EH (cell line): ENCODE data around the gene GMNC.
"Not testable (repeated sequence)": the region's sequence is repeated elsewhere in the genome, so short reads cannot be mapped to it uniquely, and the experiment has no call there.

Experiments
- DNase-seq: peaks from one replicate; pipeline ENCODE4 v3.0.0-alpha.2; 2015; ENCODE audit warnings: low read depth

The GMNC gene

GRCh38 chr3:190862209-190863118 is at the start of gene GMNC:
GMNC (minus strand) TSS chr3:190862694; CDS start chr3:190862615, 79 bp downstream.
- peak; percentile 59 for DNase-seq

- DNase-seq: no peak
These were observed 48.9 kb upstream of the GMNC start for GRCh38 chr3:190911382-190911781.

GRCh38 chr3:190909908-190910307 is 47.4 kb upstream of the GMNC start:
- DNase-seq: no peak

GRCh38 chr3:190903156-190903555 is 40.7 kb upstream of the GMNC start:
- DNase-seq: no peak

- DNase-seq: no peak
These were observed 39.8 kb upstream of the GMNC start for GRCh38 chr3:190902292-190902691.

GRCh38 chr3:190892395-190892902 is 30.0 kb upstream of the GMNC start:
- DNase-seq: no peak

GRCh38 chr3:190886945-190887344 is 24.5 kb upstream of the GMNC start:
- no peak for DNase-seq

- DNase-seq: peak; percentile 66
These were observed 21.7 kb upstream of the GMNC start for GRCh38 chr3:190883973-190884832.

- no peak for DNase-seq
These were observed 20.6 kb upstream of the GMNC start for GRCh38 chr3:190883141-190883540.

GRCh38 chr3:190877925-190878324 is 15.4 kb upstream of the GMNC start:
- no peak for DNase-seq

GRCh38 chr3:190876433-190876832 is 13.9 kb upstream of the GMNC start:
- DNase-seq: not testable (repeated sequence)

GRCh38 chr3:190875061-190875460 is 12.6 kb upstream of the GMNC start:
- not testable (repeated sequence) for DNase-seq

GRCh38 chr3:190870127-190870526 is 7.6 kb upstream of the GMNC start:
- DNase-seq: no peak

GRCh38 chr3:190867071-190867470 is 4.6 kb upstream of the GMNC start:
- no peak for DNase-seq

GRCh38 chr3:190865828-190866227 is 3.3 kb upstream of the GMNC start:
- DNase-seq: no peak

GRCh38 chr3:190865419-190865818 is 2.9 kb upstream of the GMNC start:
- DNase-seq: no peak

- DNase-seq: no peak
These were observed 1.5 kb upstream of the GMNC start for GRCh38 chr3:190864002-190864401.

- no peak for DNase-seq
These were observed 598 bp upstream of the GMNC start for GRCh38 chr3:190863119-190863465.

GRCh38 chr3:190860521-190860920 is 2.0 kb downstream of the GMNC start:
- no peak for DNase-seq

- no peak for DNase-seq
These were observed 7.3 kb downstream of the GMNC start for GRCh38 chr3:190855151-190855550.

GRCh38 chr3:190854062-190854461 is 8.4 kb downstream of the GMNC start:
- DNase-seq: no peak

- no peak for DNase-seq
These were observed 9.0 kb downstream of the GMNC start for GRCh38 chr3:190853464-190853863.

- no peak for DNase-seq
These were observed 12.9 kb downstream of the GMNC start for GRCh38 chr3:190849607-190850006.
